ENCODE data around the gene NRG4.

- TF ChIP-seq CTCF (IDR thresholded peaks at IDR 0.05; ENCODE audit: poor library complexity), result no peak
- TF ChIP-seq EZH2 (IDR thresholded peaks at IDR 0.05; ENCODE audit: borderline replicate concordance), result no peak
- no peak for TF ChIP-seq EZH2phosphoT487 (IDR thresholded peaks at IDR 0.05; ENCODE audit: low read depth, severe bottlenecking, unreplicated experiment)
Measured at GRCh38 chr15:75989045-75989444, 23.2 kb downstream of the NRG4 start.
